T-helper 17 cell (primary cell): ENCODE results near the gene ANKRD28. TPM values are rescaled to one million over a fixed set of nuclear protein-coding genes. Genes with fewer than 3 reads are reported as not detected.
"Not testable (repeated sequence)": the region's sequence is repeated elsewhere in the genome, so short reads cannot be mapped to it uniquely, and the experiment has no call there.

Source experiments
- ATAC-seq: fragments of 150-1000 bp; cut with Tn5 transposase; 2 replicates; pipeline ENCODE4 v1.10.0; 2021; ENCODE audit warnings: mild to moderate bottlenecking, moderate library complexity
- DNase-seq, 3 donors: peaks; one replicate each; pipeline versions ENCODE4 v3.0.0 to v3.0.0-alpha.2; 2020 to 2021
- H3K9me3 ChIP-seq: one replicate; pipeline ENCODE4 v1.7.0; 2013; ENCODE audit warnings: low read length, mild to moderate bottlenecking; ENCODE audit not compliant: control insufficient read depth, poor library complexity, severe bottlenecking
- H3K27ac Mint-ChIP-seq: one replicate; pipeline ENCODE4 v1.8.0; 2022; ENCODE audit warnings: mild to moderate bottlenecking, moderate library complexity, mixed read lengths
- H3K27me3 Mint-ChIP-seq: one replicate; pipeline ENCODE4 v1.8.0; 2022; ENCODE audit warnings: mixed read lengths
- H3K36me3 Mint-ChIP-seq: one replicate; pipeline ENCODE4 v1.8.0; 2022; ENCODE audit warnings: low read depth, mixed read lengths
- H3K4me1 Mint-ChIP-seq: one replicate; pipeline ENCODE4 v1.8.0; 2022; ENCODE audit warnings: mild to moderate bottlenecking, mixed read lengths
- H3K4me3 Mint-ChIP-seq: one replicate; pipeline ENCODE4 v1.8.0; 2022; ENCODE audit warnings: mild to moderate bottlenecking, moderate library complexity, mixed read lengths
- total RNA-seq, 4 donors: library from RNA in 2 of 4; stranded (reverse) in 2 of 4; gene quantifications; one replicate each; pipeline ENCODE4 v1.2.3 and lab custom pipeline; 2022 to 2026

The ANKRD28 gene
- total RNA-seq, 2 donors from 2014 or later, result 86.2 to 105 TPM

- no peak overlapping the region for H3K27ac Mint-ChIP-seq
- no peak for ATAC-seq
Observed at GRCh38 chr3:15819043-15819442, 21.3 kb upstream of the ANKRD28 start.

GRCh38 chr3:15815696-15816095 is 17.9 kb upstream of the ANKRD28 start:
- H3K4me3 Mint-ChIP-seq, result no peak overlapping the region
- peak; percentile 66 for ATAC-seq
- peaks cover 21% of the 10 kb centered on the region for H3K4me1 Mint-ChIP-seq
- no peak overlapping the region for H3K27ac Mint-ChIP-seq
- no peaks in the 10 kb centered on the region for H3K9me3 ChIP-seq
- no peaks in the 10 kb centered on the region for H3K27me3 Mint-ChIP-seq
- H3K36me3 Mint-ChIP-seq, result no peaks in the 10 kb centered on the region
- DNase-seq, result no peak

More at GRCh38 chr3:15819043-15819442, 21.3 kb upstream of the ANKRD28 start:
- no peaks in the 10 kb centered on the region for H3K9me3 ChIP-seq
- Mint-ChIP-seq H3K36me3 (peaks cover 3% of the 10 kb centered on the region), H3K4me3 (no peak overlapping the region), H3K4me1 (peaks cover 35% of the 10 kb centered on the region), H3K27me3 (no peaks in the 10 kb centered on the region)
- DNase-seq, result no peak

GRCh38 chr3:15813079-15813478 is 15.3 kb upstream of the ANKRD28 start:
- H3K27ac Mint-ChIP-seq, H3K27me3 Mint-ChIP-seq, H3K4me3 Mint-ChIP-seq, H3K36me3 Mint-ChIP-seq, DNase-seq, H3K9me3 ChIP-seq, ATAC-seq: not testable (repeated sequence)
- H3K4me1 Mint-ChIP-seq, result peaks cover 28% of the 10 kb centered on the region

- Mint-ChIP-seq H3K4me3 (no peak overlapping the region), H3K27me3 (no peaks in the 10 kb centered on the region), H3K27ac (no peak overlapping the region), H3K36me3 (no peaks in the 10 kb centered on the region), H3K4me1 (peaks cover 26% of the 10 kb centered on the region)
- H3K9me3 ChIP-seq, result no peaks in the 10 kb centered on the region
- ATAC-seq (peak; percentile 35), DNase-seq (no peak)
Observed at GRCh38 chr3:15812183-15812582, 14.4 kb upstream of the ANKRD28 start.

- Mint-ChIP-seq H3K36me3 (no peaks in the 10 kb centered on the region), H3K4me3 (no peak overlapping the region), H3K27ac (peak overlapping the region; percentile 67), H3K4me1 (peaks cover 24% of the 10 kb centered on the region), H3K27me3 (no peaks in the 10 kb centered on the region)
- ATAC-seq (no peak), DNase-seq (no peak)
- no peaks in the 10 kb centered on the region for H3K9me3 ChIP-seq
Observed at GRCh38 chr3:15810702-15811101, 12.9 kb upstream of the ANKRD28 start.

GRCh38 chr3:15809313-15809712 is 11.5 kb upstream of the ANKRD28 start:
- H3K27me3 Mint-ChIP-seq, result no peaks in the 10 kb centered on the region
- H3K27ac Mint-ChIP-seq, result peak overlapping the region; percentile 19
- H3K36me3 Mint-ChIP-seq, result no peaks in the 10 kb centered on the region
- ATAC-seq (no peak), DNase-seq (no peak)
- H3K4me1 Mint-ChIP-seq, result peaks cover 31% of the 10 kb centered on the region
- no peaks in the 10 kb centered on the region for H3K9me3 ChIP-seq
- no peak overlapping the region for H3K4me3 Mint-ChIP-seq

GRCh38 chr3:15808679-15809310 is 11.0 kb upstream of the ANKRD28 start:
- Mint-ChIP-seq H3K4me3 (no peak overlapping the region), H3K36me3 (no peaks in the 10 kb centered on the region), H3K4me1 (peaks cover 36% of the 10 kb centered on the region), H3K27ac (peak overlapping the region; percentile 19), H3K27me3 (no peaks in the 10 kb centered on the region)
- no peaks in the 10 kb centered on the region for H3K9me3 ChIP-seq
- DNase-seq (no peak), ATAC-seq (no peak)

GRCh38 chr3:15805756-15806266 is 8.0 kb upstream of the ANKRD28 start:
- peak; percentile 68 for ATAC-seq
- H3K9me3 ChIP-seq, result no peaks in the 10 kb centered on the region
- no peaks in the 10 kb centered on the region for H3K27me3 Mint-ChIP-seq
- DNase-seq, result no peak
- no peak overlapping the region for H3K4me3 Mint-ChIP-seq
- no peaks in the 10 kb centered on the region for H3K36me3 Mint-ChIP-seq
- H3K27ac Mint-ChIP-seq, result peak overlapping the region; percentile 80
- peaks cover 46% of the 10 kb centered on the region for H3K4me1 Mint-ChIP-seq

- H3K4me1 Mint-ChIP-seq, result peaks cover 46% of the 10 kb centered on the region
- H3K9me3 ChIP-seq, result no peaks in the 10 kb centered on the region
- DNase-seq (no peak), ATAC-seq (peak; percentile 30)
- peak overlapping the region; percentile 46 for H3K4me3 Mint-ChIP-seq
- H3K36me3 Mint-ChIP-seq, result no peaks in the 10 kb centered on the region
- no peaks in the 10 kb centered on the region for H3K27me3 Mint-ChIP-seq
- peak overlapping the region; percentile 80 for H3K27ac Mint-ChIP-seq
Observed at GRCh38 chr3:15804553-15805095, 6.8 kb upstream of the ANKRD28 start.

- H3K27ac Mint-ChIP-seq, result peak overlapping the region; percentile 80
- no peak overlapping the region for H3K4me3 Mint-ChIP-seq
- peaks cover 46% of the 10 kb centered on the region for H3K4me1 Mint-ChIP-seq
Observed at GRCh38 chr3:15803921-15804320, 6.1 kb upstream of the ANKRD28 start.

GRCh38 chr3:15801298-15801697 is 3.5 kb upstream of the ANKRD28 start:
- Mint-ChIP-seq H3K27ac (peak overlapping the region; percentile 98), H3K4me3 (peak overlapping the region; percentile 39)
- ATAC-seq, result no peak

More at GRCh38 chr3:15803921-15804320, 6.1 kb upstream of the ANKRD28 start:
- Mint-ChIP-seq H3K27me3 (no peaks in the 10 kb centered on the region), H3K36me3 (no peaks in the 10 kb centered on the region)
- DNase-seq (no peak), ATAC-seq (no peak)
- no peaks in the 10 kb centered on the region for H3K9me3 ChIP-seq

GRCh38 chr3:15800780-15801179 is 3.0 kb upstream of the ANKRD28 start:
- peaks cover 50% of the 10 kb centered on the region for H3K4me1 Mint-ChIP-seq
- H3K36me3 Mint-ChIP-seq, result no peaks in the 10 kb centered on the region
- ATAC-seq, result no peak
- H3K27ac Mint-ChIP-seq, result peak overlapping the region; percentile 98
- no peaks in the 10 kb centered on the region for H3K9me3 ChIP-seq
- H3K4me3 Mint-ChIP-seq, result peak overlapping the region; percentile 43
- H3K27me3 Mint-ChIP-seq, result no peaks in the 10 kb centered on the region
- no peak for DNase-seq

More at GRCh38 chr3:15801298-15801697, 3.5 kb upstream of the ANKRD28 start:
- Mint-ChIP-seq H3K36me3 (no peaks in the 10 kb centered on the region), H3K27me3 (no peaks in the 10 kb centered on the region), H3K4me1 (peaks cover 48% of the 10 kb centered on the region)
- DNase-seq, result no peak
- H3K9me3 ChIP-seq, result no peaks in the 10 kb centered on the region

- Mint-ChIP-seq H3K27me3 (no peaks in the 10 kb centered on the region), H3K4me3 (peak overlapping the region; percentile 43), H3K4me1 (peaks cover 52% of the 10 kb centered on the region), H3K27ac (peak overlapping the region; percentile 98), H3K36me3 (no peaks in the 10 kb centered on the region)
- H3K9me3 ChIP-seq, result no peaks in the 10 kb centered on the region
- ATAC-seq, result no peak
- no peak for DNase-seq
Observed at GRCh38 chr3:15800327-15800726, 2.5 kb upstream of the ANKRD28 start.
